Measurements from ENCODE around the gene RPGRIP1L.

RPGRIP1L gene

GRCh38 chr16:53561101-53561888 lies 142.4 kb downstream of the RPGRIP1L start:
- in situ Hi-C loops (cut with MboI; ENCODE audit: low sequenced_read_pairs) = loop anchor here (25.0 kb wide), 2 partner anchors 326 to 1701 kb away; no protein-coding TSS in a partner anchor

GRCh38 chr16:53559270-53559951 lies 144.2 kb downstream of the RPGRIP1L start:
- in situ Hi-C loops (cut with MboI; ENCODE audit: low sequenced_read_pairs) = loop anchor here (25.0 kb wide), 2 partner anchors 328 to 1703 kb away; no protein-coding TSS in a partner anchor

- in situ Hi-C loops (cut with MboI; ENCODE audit: low sequenced_read_pairs) = loop anchor here (25.0 kb wide), 2 partner anchors 329 to 1704 kb away; no protein-coding TSS in a partner anchor
Measured at GRCh38 chr16:53558710-53559109, 144.9 kb downstream of the RPGRIP1L start.

GRCh38 chr16:53556521-53556920 lies 147.1 kb downstream of the RPGRIP1L start:
- in situ Hi-C loops (cut with MboI; ENCODE audit: low sequenced_read_pairs) = loop anchor here (25.0 kb wide), 2 partner anchors 331 to 1706 kb away; no protein-coding TSS in a partner anchor

GRCh38 chr16:53549970-53550690 lies 153.5 kb downstream of the RPGRIP1L start:
- in situ Hi-C loops (cut with MboI; ENCODE audit: low sequenced_read_pairs) = loop anchor here (25.0 kb wide), 2 partner anchors 337 to 1712 kb away; no protein-coding TSS in a partner anchor

Data from HL-60/S4 treated with retinoic acid at 250 ng/mL for 4 days and 3 days (cell line).